Loucy (cell line): ENCODE results near the gene GPR146.

ENCODE experiments used
- EZH2phosphoT487 ChIP-seq: fragments of 200-600 bp; IDR thresholded peaks from 2 replicates; pipeline ENCODE4 v1.6.1; 2018; ENCODE audit warnings: antibody characterized with exemption, mild to moderate bottlenecking, moderate library complexity, borderline replicate concordance
- TF ChIP-seq, protein P1 (sequence below): fragments of 200-600 bp; sonication (generic); conservative IDR thresholded peaks from 2 replicates; pipeline ENCODE4 v1.5.1; 2014; ENCODE audit warnings: mild to moderate bottlenecking, antibody characterized with exemption, low read length

DNA sequence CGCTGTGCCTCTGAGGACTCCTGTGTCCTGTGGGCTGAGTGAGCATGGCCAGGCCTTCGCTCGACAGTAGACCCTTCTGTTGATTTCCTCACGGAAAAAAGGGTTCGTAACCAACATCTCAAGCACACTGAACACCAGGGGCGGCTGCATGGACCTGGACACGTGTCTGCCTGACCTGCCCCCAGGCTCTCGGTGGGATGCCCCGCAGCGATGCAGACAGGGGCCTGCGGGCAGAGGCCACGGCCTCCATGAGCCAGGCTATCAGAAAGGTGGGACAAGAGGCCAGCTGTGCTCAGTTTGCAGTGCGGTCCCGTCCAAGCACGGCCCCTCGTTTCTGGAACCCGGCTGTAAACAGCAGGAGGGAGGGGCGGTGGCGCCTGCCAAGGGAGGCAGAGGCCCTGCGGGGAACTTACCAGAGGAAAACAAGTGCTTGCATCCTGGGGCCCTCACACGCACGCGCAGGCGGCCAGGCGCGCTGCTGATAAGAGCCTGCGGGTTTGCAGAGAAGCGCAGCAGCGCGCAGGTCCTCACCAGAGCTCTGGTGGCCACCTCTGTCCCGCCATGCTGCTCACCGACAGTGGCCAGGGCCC, 10.6 kb downstream of the GPR146 start:
- TF ChIP-seq, protein P1, sequence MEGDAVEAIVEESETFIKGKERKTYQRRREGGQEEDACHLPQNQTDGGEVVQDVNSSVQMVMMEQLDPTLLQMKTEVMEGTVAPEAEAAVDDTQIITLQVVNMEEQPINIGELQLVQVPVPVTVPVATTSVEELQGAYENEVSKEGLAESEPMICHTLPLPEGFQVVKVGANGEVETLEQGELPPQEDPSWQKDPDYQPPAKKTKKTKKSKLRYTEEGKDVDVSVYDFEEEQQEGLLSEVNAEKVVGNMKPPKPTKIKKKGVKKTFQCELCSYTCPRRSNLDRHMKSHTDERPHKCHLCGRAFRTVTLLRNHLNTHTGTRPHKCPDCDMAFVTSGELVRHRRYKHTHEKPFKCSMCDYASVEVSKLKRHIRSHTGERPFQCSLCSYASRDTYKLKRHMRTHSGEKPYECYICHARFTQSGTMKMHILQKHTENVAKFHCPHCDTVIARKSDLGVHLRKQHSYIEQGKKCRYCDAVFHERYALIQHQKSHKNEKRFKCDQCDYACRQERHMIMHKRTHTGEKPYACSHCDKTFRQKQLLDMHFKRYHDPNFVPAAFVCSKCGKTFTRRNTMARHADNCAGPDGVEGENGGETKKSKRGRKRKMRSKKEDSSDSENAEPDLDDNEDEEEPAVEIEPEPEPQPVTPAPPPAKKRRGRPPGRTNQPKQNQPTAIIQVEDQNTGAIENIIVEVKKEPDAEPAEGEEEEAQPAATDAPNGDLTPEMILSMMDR: no peak
- TF ChIP-seq EZH2phosphoT487: no peak
